Measurements from ENCODE around the gene TDRD9. TPM values are rescaled to one million over a fixed set of nuclear protein-coding genes. Genes with fewer than 3 reads are reported as not detected.

TDRD9 gene
- total RNA-seq, 1 donor from 2014 or later, result 0.19 TPM

DNA sequence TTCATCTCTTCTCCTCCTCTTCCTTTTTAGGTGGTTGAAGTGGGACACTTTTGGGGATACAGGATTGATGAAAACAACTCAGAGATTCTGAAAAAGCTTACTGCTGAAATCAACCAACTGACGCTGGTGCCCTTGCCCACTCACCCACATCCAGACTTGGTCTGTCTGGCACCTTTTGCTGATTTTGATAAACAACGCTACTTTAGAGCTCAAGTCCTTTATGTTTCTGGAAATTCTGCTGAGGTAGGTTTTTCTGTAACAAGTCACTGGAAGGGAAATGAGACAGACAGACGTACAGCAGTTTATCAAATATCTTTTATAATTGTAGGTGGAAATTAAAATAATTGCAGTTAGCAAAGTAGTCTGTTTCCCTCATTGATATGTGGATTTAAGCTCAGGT, 97.3 kb downstream of the TDRD9 start:
- intact Hi-C loops (cut with micrococcal nuclease), result no loop called here
- Mint-ChIP-seq H3K27me3 (peaks cover 20% of the 10 kb centered on the region), H3K4me3 (no peak overlapping the region), H3K27ac (no peak overlapping the region), H3K36me3 (ENCODE audit: low read depth) (no peaks in the 10 kb centered on the region), H3K4me1 (no peaks in the 10 kb centered on the region), H3K9me3 (no peaks in the 10 kb centered on the region)
- no peak for DNase-seq

DNA sequence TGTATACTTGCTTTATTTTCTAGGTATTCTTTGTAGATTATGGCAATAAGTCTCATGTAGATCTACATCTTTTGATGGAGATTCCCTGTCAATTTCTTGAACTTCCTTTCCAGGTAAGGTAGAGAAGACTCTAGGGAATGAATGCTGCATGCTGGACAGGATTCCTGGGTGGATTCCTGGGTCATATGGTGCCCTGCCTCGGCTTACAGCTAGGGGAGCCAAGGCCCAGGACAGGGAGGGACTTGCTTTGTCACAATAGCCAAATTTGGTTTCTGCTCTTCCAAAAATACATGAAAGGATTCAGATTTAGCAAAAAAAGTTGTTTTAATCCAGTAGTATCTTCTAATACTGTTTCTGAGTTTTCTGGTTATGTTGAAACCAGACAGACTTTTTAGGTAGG, 97.8 kb downstream of the TDRD9 start:
- H3K4me3 Mint-ChIP-seq, result no peak overlapping the region
- no peaks in the 10 kb centered on the region for H3K4me1 Mint-ChIP-seq
- no peak overlapping the region for H3K27ac Mint-ChIP-seq
- intact Hi-C loops (cut with micrococcal nuclease), result no loop called here
- no peaks in the 10 kb centered on the region for H3K36me3 Mint-ChIP-seq (ENCODE audit: low read depth)
- DNase-seq, result no peak
- H3K27me3 Mint-ChIP-seq, result peaks cover 19% of the 10 kb centered on the region
- H3K9me3 Mint-ChIP-seq, result no peaks in the 10 kb centered on the region

DNA sequence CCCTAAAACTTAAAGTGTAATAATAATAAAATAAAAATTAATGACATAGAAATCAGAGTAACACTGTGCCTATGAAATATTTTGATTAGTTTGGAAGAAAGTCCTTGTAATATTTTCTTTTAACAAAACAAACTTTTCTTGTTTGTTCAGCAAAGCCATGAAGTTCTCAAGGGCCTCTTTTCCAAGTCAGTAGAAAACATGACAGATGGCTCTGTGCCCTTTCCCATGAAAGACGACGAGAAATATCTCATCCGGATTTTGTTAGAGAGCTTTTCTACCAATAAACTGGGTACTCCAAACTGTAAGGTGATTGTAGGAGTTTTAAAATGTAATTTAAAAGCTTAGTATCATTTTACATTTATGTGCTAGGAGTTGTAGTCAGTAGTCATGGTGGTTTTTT, 102.7 kb downstream of the TDRD9 start:
- Mint-ChIP-seq H3K27me3 (peaks cover 18% of the 10 kb centered on the region), H3K27ac (no peak overlapping the region), H3K36me3 (ENCODE audit: low read depth) (no peaks in the 10 kb centered on the region), H3K4me3 (no peak overlapping the region), H3K4me1 (no peaks in the 10 kb centered on the region), H3K9me3 (no peaks in the 10 kb centered on the region)
- DNase-seq, result no peak
- intact Hi-C loops (cut with micrococcal nuclease), result no loop called here

DNA sequence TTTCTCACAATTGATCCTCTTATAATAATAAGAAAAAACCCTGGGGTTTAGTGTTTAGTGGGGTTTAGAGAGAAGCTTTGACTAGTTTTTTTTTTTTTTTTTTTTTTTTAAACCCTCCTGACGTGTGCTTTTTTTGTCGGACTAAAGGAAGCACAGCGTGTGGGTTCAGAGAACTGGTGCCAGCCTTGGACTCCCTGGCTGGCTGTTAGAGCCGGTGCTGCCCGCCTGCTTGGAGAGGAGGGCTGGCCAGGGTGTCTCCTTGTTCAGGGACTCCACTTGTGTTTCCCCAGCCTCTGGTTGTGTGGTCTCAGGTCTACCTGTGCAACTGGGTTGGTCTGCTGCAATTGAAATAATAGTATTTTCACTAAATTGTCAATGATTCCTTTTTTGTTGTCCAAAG, 103.1 kb downstream of the TDRD9 start:
- no peak for DNase-seq

DNA sequence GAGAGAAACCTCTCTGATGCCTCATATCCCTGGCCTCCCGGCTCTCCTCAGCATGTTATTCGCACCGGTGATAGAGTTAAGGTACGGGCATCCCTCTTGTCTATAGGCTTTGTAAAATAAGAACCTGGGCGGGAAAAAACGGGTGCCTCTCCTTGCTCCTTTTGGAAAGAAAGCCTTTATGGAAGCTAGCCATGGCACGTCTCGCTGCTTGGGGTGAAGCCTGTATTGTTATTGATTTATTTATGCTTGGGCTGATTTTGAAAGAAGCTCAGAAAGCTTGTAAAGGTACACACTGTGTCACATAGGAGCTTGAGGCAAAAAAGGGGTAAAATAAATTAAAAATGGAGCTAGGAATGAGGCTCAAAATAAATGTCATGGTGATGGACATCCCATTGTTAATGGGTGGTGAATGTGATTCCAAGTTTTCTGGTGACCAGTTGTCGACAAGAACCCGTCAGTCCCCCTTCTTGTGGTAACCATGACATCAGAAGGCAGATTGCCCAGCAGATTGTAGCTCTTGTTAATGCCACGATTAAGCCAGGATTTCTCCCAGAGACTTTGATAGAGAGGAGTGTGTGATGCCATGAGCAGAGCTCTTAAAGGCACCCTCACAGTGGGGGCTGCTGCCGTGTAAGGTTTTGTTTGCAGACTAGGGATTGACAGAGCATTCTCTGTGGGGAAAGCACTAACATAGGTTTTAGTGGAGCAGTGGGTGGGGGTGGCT, 106.9 kb downstream of the TDRD9 start:
- H3K36me3 Mint-ChIP-seq (ENCODE audit: low read depth), result no peaks in the 10 kb centered on the region
- DNase-seq, result no peak
- H3K27ac Mint-ChIP-seq, result no peak overlapping the region
- H3K27me3 Mint-ChIP-seq, result peaks cover 16% of the 10 kb centered on the region
- no peaks in the 10 kb centered on the region for H3K4me1 Mint-ChIP-seq
- H3K4me3 Mint-ChIP-seq, result no peak overlapping the region
- H3K9me3 Mint-ChIP-seq, result no peaks in the 10 kb centered on the region
- intact Hi-C loops (cut with micrococcal nuclease), result no loop called here

More for the DNA sequence above, 103.1 kb downstream of the TDRD9 start:
- Mint-ChIP-seq H3K4me3 (no peak overlapping the region), H3K36me3 (ENCODE audit: low read depth) (no peaks in the 10 kb centered on the region), H3K9me3 (no peaks in the 10 kb centered on the region), H3K27ac (no peak overlapping the region), H3K4me1 (no peaks in the 10 kb centered on the region), H3K27me3 (peaks cover 20% of the 10 kb centered on the region)
- intact Hi-C loops (cut with micrococcal nuclease), result no loop called here

DNA sequence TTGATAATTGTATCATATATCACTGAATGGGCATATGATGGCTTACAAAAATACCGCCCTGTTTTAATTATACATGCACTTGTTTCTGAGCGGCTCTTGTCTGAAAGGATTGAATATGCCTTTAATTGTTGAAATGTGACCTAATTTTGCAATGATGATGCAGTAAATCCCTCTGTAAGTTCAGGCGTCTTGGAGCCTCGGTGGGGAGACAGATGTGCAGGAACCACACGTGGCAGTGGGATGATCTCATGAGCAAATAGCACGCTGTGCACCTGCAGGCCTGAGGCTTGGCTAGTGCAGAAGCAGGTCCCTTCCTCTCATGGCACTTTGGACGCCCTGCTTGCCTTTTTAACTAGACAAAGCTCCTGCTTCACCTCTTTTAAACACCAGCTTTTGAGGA, 108.0 kb downstream of the TDRD9 start:
- H3K4me3 Mint-ChIP-seq, result no peak overlapping the region

DNA sequence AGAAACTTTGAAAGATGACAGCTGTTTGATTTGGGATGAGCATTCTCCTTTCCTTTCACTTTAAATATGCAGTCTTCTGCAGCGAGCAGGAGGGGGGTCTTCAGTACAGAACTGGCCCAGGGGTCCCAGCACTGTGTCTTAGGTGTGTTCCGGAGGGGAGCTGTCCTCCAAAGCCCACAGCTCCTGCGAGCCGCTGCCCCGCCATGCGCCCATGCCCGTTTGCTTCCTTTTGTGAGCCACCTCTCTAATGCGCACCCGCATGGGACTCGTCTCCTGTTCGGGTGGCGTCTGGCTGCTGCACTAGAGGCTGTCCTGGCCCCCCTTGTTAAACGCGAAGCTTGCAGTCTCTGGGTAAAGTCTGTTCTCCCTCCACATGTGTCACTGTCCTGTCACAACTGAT, 108.8 kb downstream of the TDRD9 start:
- H3K27me3 Mint-ChIP-seq, result peaks cover 14% of the 10 kb centered on the region
- H3K4me3 Mint-ChIP-seq, result no peak overlapping the region
- no peak overlapping the region for H3K27ac Mint-ChIP-seq
- intact Hi-C loops (cut with micrococcal nuclease), result no loop called here
- H3K4me1 Mint-ChIP-seq, result no peaks in the 10 kb centered on the region
- no peaks in the 10 kb centered on the region for H3K9me3 Mint-ChIP-seq
- H3K36me3 Mint-ChIP-seq (ENCODE audit: low read depth), result no peaks in the 10 kb centered on the region
- DNase-seq, result no peak

More for the DNA sequence above, 108.0 kb downstream of the TDRD9 start:
- intact Hi-C loops (cut with micrococcal nuclease), result no loop called here
- no peaks in the 10 kb centered on the region for H3K36me3 Mint-ChIP-seq (ENCODE audit: low read depth)
- H3K27me3 Mint-ChIP-seq, result peaks cover 14% of the 10 kb centered on the region
- no peaks in the 10 kb centered on the region for H3K9me3 Mint-ChIP-seq
- DNase-seq, result no peak
- no peak overlapping the region for H3K27ac Mint-ChIP-seq
- H3K4me1 Mint-ChIP-seq, result no peaks in the 10 kb centered on the region

DNA sequence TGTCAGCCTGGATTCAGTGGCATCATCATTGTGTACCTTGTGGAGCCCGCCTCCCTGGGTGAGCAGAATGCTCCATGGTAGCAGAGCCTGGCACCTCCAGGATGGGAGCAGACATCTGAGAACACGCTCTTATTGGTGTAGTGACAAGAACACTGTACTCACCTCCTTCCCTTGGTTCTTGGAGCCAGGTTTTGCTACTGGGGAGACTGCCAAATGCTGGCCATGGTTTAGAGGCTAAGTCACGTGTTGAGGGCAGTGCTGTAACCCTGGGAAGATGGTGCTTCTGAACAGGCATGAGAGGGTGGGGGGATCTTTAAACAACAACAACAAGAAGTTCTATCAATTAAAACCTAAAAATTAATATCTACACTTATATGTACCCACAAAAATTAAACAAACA, 109.6 kb downstream of the TDRD9 start:
- peaks cover 18% of the 10 kb centered on the region for H3K27me3 Mint-ChIP-seq
- H3K36me3 Mint-ChIP-seq (ENCODE audit: low read depth), result no peaks in the 10 kb centered on the region
- no peak overlapping the region for H3K27ac Mint-ChIP-seq
- no peaks in the 10 kb centered on the region for H3K9me3 Mint-ChIP-seq
- no peak for DNase-seq
- no peak overlapping the region for H3K4me3 Mint-ChIP-seq
- intact Hi-C loops (cut with micrococcal nuclease), result no loop called here
- no peaks in the 10 kb centered on the region for H3K4me1 Mint-ChIP-seq

DNA sequence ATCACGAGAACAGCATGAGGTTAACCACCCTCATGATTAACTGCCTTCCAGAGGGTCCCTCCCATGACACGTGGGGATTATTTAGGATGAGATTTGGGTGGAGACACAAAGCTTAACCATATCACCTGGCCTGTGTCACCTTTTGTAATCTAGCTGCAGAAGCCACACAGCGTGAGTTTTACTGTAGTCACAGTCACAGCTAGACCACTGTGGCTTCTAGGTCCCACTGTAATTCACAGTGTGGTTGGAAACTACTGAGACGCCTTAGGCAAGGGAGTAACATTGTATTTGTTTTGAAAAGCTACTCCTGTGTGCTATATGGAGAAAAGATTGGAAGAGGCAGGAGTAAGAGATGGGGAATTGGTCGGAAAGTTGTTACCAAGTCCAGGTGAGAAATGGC, 111.0 kb downstream of the TDRD9 start:
- Mint-ChIP-seq H3K4me1 (no peaks in the 10 kb centered on the region), H3K27me3 (peaks cover 18% of the 10 kb centered on the region), H3K9me3 (no peaks in the 10 kb centered on the region), H3K4me3 (no peak overlapping the region), H3K36me3 (ENCODE audit: low read depth) (no peaks in the 10 kb centered on the region), H3K27ac (no peak overlapping the region)
- intact Hi-C loops (cut with micrococcal nuclease), result no loop called here
- DNase-seq, result no peak

DNA sequence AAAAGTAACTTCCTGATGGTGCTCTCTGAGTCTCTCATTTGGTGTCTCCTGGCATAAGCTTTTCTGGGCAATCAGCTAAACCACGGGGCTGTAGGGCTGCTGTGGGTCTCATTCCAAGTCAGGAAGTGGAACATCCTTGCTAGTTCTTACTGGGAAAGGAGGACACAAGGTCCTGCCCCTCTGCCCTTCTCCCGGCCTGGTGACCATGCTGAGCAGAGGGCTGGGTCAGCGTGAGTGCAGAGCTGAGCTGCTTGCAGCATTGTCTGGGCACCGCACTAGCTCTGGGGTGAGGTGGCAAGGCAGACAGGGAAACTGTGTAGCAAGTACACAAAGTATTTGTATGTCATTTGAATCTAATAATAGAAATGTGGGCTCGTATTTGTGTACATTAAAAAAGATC, 112.3 kb downstream of the TDRD9 start:
- intact Hi-C loops (cut with micrococcal nuclease), result no loop called here
- no peak overlapping the region for H3K27ac Mint-ChIP-seq
- DNase-seq, result no peak

DNA sequence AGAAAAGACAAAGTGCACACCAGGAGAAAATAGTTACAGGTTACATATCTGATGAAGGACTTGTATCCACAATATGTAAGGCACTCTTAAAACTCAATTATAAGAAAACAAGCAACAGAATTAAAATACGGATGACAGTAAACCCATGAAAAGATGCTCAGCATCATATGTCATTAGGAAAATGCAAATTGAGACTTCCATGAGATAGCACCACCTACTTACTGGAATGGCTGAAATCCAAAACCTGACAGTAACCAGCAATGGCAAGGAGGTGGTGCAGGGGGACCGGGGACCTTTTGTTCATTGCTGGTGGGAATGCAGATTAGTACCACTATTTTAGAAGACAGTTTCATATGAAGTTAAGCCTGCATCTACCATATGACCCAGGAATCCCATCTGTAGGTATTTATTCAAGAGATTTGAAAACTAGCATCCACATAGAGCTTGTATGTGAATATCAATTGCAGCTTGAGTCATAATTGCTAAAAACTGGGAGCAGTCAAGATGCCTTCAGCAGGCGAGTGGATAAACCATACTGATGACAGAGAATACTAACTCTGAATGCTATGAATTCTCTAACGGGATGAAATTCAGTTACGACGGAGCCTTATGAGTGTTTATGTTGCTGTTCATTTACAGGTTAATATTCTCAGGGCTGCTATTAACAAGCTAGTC, 113.3 kb downstream of the TDRD9 start:
- intact Hi-C loops (cut with micrococcal nuclease), result no loop called here
- Mint-ChIP-seq H3K4me3 (no peak overlapping the region), H3K36me3 (ENCODE audit: low read depth) (no peaks in the 10 kb centered on the region), H3K4me1 (no peaks in the 10 kb centered on the region), H3K27me3 (peaks cover 14% of the 10 kb centered on the region), H3K27ac (no peak overlapping the region), H3K9me3 (no peaks in the 10 kb centered on the region)
- DNase-seq, result no peak

More for the DNA sequence above, 112.3 kb downstream of the TDRD9 start:
- Mint-ChIP-seq H3K36me3 (ENCODE audit: low read depth) (no peaks in the 10 kb centered on the region), H3K4me3 (no peak overlapping the region), H3K9me3 (no peaks in the 10 kb centered on the region), H3K27me3 (peaks cover 16% of the 10 kb centered on the region), H3K4me1 (no peaks in the 10 kb centered on the region)

DNA sequence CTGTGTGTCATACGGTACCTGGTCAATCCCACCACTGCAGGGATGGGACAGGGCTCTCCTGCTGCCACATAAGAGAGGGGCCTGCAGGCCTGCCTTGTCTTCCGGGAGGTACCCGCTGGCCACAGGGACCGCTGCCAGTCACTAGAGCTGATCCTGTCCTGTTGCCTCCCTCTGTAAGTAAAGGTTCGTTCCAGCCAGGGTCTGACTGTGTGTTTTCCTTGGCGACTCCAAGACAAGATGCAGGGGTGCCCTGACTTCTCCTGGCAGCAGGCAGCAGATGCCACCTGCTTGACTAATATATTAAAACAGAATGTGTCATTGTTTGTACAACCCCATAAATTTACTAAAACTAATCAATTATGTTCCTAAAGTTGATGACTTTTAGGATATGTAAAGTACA, 115.8 kb downstream of the TDRD9 start:
- Mint-ChIP-seq H3K4me1 (peaks cover 6% of the 10 kb centered on the region), H3K4me3 (no peak overlapping the region), H3K36me3 (ENCODE audit: low read depth) (no peaks in the 10 kb centered on the region), H3K9me3 (no peaks in the 10 kb centered on the region), H3K27me3 (peaks cover 8% of the 10 kb centered on the region), H3K27ac (no peak overlapping the region)
- intact Hi-C loops (cut with micrococcal nuclease), result no loop called here
- DNase-seq, result no peak

DNA sequence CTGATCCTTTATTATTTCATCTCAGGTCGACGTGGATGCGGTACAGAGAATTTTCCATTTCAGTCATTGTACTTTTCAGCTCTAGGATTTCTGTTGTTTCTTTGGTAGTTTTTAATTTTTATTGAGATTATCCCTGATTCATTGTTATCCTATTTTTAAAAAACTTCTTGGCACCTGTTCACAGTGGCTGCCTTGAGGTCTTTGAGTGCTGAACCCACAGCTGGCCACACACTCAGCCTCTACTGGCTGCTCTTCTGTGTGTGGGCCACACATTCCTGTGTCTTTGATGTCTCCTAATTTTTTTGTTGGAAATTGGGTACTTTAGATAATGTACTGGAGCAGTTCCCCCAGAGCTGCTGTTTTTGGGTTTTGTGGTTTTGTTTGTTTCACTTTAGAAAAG, 119.5 kb downstream of the TDRD9 start:
- peaks cover 7% of the 10 kb centered on the region for H3K4me1 Mint-ChIP-seq
- no peak overlapping the region for H3K27ac Mint-ChIP-seq
- no peaks in the 10 kb centered on the region for H3K9me3 Mint-ChIP-seq
- intact Hi-C loops (cut with micrococcal nuclease), result no loop called here
- H3K27me3 Mint-ChIP-seq, result peaks cover 4% of the 10 kb centered on the region
- no peak for DNase-seq
- no peak overlapping the region for H3K4me3 Mint-ChIP-seq
- H3K36me3 Mint-ChIP-seq (ENCODE audit: low read depth), result no peaks in the 10 kb centered on the region

DNA sequence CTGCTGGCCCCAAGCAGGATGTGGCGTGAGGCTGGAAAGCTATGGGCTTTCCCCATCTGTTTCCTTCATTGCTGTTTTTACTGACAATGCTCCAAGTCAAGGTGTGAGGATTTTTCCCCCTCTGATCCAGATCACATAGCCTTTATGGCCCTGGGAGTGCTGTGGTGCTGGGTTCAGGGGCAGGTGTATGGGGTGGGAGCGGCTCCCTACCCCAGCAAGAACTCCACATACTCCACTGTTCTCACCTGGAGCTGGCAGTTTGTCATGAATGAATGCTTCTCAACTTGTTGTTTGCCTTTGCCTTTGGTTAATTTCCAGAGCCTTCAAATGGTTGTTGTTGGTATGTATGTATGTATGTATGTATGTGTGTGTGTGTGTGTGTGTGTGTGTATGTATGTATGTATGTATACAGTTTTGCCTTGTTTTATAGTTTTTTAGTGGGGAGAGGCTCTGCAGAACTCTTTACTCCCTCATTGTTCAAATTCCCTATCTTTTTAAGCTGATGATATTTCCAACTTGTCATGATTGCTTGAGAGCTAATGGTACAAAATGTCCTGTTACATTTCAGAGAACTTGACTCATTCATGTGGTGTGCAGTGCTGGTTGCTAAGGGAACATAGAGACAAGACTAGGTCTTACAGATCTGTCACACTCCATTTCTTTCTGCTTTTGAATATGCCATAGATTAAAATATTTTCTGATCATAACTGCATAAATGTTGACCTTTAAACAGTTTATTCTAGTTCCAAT, 120.7 kb downstream of the TDRD9 start:
- no peaks in the 10 kb centered on the region for H3K36me3 Mint-ChIP-seq (ENCODE audit: low read depth)
- H3K4me3 Mint-ChIP-seq, result no peak overlapping the region
- no peaks in the 10 kb centered on the region for H3K9me3 Mint-ChIP-seq
- H3K4me1 Mint-ChIP-seq, result peaks cover 7% of the 10 kb centered on the region
- no peak overlapping the region for H3K27ac Mint-ChIP-seq
- no peak for DNase-seq
- intact Hi-C loops (cut with micrococcal nuclease), result no loop called here
- peaks cover 4% of the 10 kb centered on the region for H3K27me3 Mint-ChIP-seq
